DND-41 (cell line): ENCODE data around the gene EPHA10.

Source experiments
- CTCF ChIP-seq: IDR thresholded peaks from 2 replicates; pipeline ENCODE4 v1.5.1; 2012; ENCODE audit warnings: borderline replicate concordance, low read length, moderate library complexity, mild to moderate bottlenecking; ENCODE audit not compliant: poor library complexity, severe bottlenecking; ENCODE audit errors: extremely low read depth
- EZH2 ChIP-seq: IDR thresholded peaks from 3 replicates; pipeline ENCODE4 v1.6.1; 2012; ENCODE audit warnings: borderline replicate concordance, low read depth, mild to moderate bottlenecking, moderate library complexity, low read length, inconsistent platforms; ENCODE audit not compliant: severe bottlenecking

- TF ChIP-seq CTCF (no peak), EZH2 (no peak)
Observed at GRCh38 chr1:37699147-37699546, 65.8 kb downstream of the EPHA10 start.
